ENCODE data around the gene COQ10B.
"Not testable (repeated sequence)": the region's sequence is repeated elsewhere in the genome, so short reads cannot be mapped to it uniquely, and the experiment has no call there.

The COQ10B gene

GRCh38 chr2:197450465-197450864 lies 2.9 kb upstream of the COQ10B start:
- DNase-seq (ENCODE audit: low read depth in 2 of 2, low spot score in 1 of 2), result no peak

- not testable (repeated sequence) for DNase-seq (ENCODE audit: low read depth in 2 of 2, low spot score in 1 of 2)
These were observed 2.4 kb upstream of the COQ10B start for GRCh38 chr2:197450935-197451358.

- DNase-seq (ENCODE audit: low read depth in 2 of 2, low spot score in 1 of 2), result no peak
These were observed 614 bp upstream of the COQ10B start for GRCh38 chr2:197452754-197453122.

- DNase-seq (ENCODE audit: low read depth in 2 of 2, low spot score in 1 of 2), result no peak
These were observed 604 bp downstream of the COQ10B start for GRCh38 chr2:197453914-197454398.

- no peak for DNase-seq (ENCODE audit: low read depth in 2 of 2, low spot score in 1 of 2)
These were observed 1.6 kb downstream of the COQ10B start for GRCh38 chr2:197454923-197455322.

- no peak for DNase-seq (ENCODE audit: low read depth in 2 of 2, low spot score in 1 of 2)
These were observed 2.1 kb downstream of the COQ10B start for GRCh38 chr2:197455428-197455827.

- DNase-seq (ENCODE audit: low read depth in 2 of 2, low spot score in 1 of 2), result no peak
These were observed 7.3 kb downstream of the COQ10B start for GRCh38 chr2:197460649-197461048.

GRCh38 chr2:197461057-197461456 lies 7.7 kb downstream of the COQ10B start:
- no peak for DNase-seq (ENCODE audit: low read depth in 2 of 2, low spot score in 1 of 2)

GRCh38 chr2:197464175-197464574 lies 10.8 kb downstream of the COQ10B start:
- no peak for DNase-seq (ENCODE audit: low read depth in 2 of 2, low spot score in 1 of 2)

- DNase-seq (ENCODE audit: low read depth in 2 of 2, low spot score in 1 of 2), result no peak
These were observed 18.8 kb downstream of the COQ10B start for GRCh38 chr2:197472166-197472565.

- no peak for DNase-seq (ENCODE audit: low read depth in 2 of 2, low spot score in 1 of 2)
These were observed 24.4 kb downstream of the COQ10B start for GRCh38 chr2:197477797-197478196.

GRCh38 chr2:197480165-197481036 lies 27.0 kb downstream of the COQ10B start:
- no peak for DNase-seq (ENCODE audit: low read depth in 2 of 2, low spot score in 1 of 2)

- not testable (repeated sequence) for DNase-seq (ENCODE audit: low read depth in 2 of 2, low spot score in 1 of 2)
These were observed 30.9 kb downstream of the COQ10B start for GRCh38 chr2:197484248-197484647.

- DNase-seq (ENCODE audit: low read depth in 2 of 2, low spot score in 1 of 2), result no peak
These were observed 32.8 kb downstream of the COQ10B start for GRCh38 chr2:197486175-197486574.

- no peak for DNase-seq (ENCODE audit: low read depth in 2 of 2, low spot score in 1 of 2)
These were observed 34.0 kb downstream of the COQ10B start for GRCh38 chr2:197487385-197487784.

- no peak for DNase-seq (ENCODE audit: low read depth in 2 of 2, low spot score in 1 of 2)
These were observed 42.2 kb downstream of the COQ10B start for GRCh38 chr2:197495433-197496134.

GRCh38 chr2:197496695-197497094 lies 43.3 kb downstream of the COQ10B start:
- no peak for DNase-seq (ENCODE audit: low read depth in 2 of 2, low spot score in 1 of 2)

- DNase-seq (ENCODE audit: low read depth in 2 of 2, low spot score in 1 of 2), result no peak
These were observed 44.0 kb downstream of the COQ10B start for GRCh38 chr2:197497326-197497725.

GRCh38 chr2:197498235-197498936 lies 45.0 kb downstream of the COQ10B start:
- no peak for DNase-seq (ENCODE audit: low read depth in 2 of 2, low spot score in 1 of 2)

- peak; percentile 5 to 14 for DNase-seq (ENCODE audit: low read depth in 2 of 2, low spot score in 1 of 2)
These were observed 45.7 kb downstream of the COQ10B start for GRCh38 chr2:197498937-197499593.

All from stimulated activated CD8-positive, alpha-beta memory T cell treated with anti-CD3 and anti-CD28 coated beads, Interleukin-4, amount 100 ng/mL, for 1 hour (primary cell).